MCF 10A (cell line): ENCODE results near the gene PCGF3. TPM values are rescaled to one million over a fixed set of nuclear protein-coding genes. Genes with fewer than 3 reads are reported as not detected.
"Not testable (repeated sequence)": the region's sequence is repeated elsewhere in the genome, so short reads cannot be mapped to it uniquely, and the experiment has no call there.

Experiments used
- BruUV-seq: library from RNA; stranded (reverse); fragments of 400-500 nt; replicated peaks from 2 replicates; lab custom pipeline; 2021; lab: Mats Ljungman, UMichigan
- CTCF ChIA-PET: fragments of 300-600 bp; sonication (Branson Sonifier 250); formaldehyde crosslinking; extraction: SDS; loops from one replicate; lab custom pipeline; 2021; ENCODE audit warnings: antibody characterized with exemption, inconsistent platforms; lab: Yijun Ruan, JAX
- POLR2A ChIA-PET: fragments of 300-600, 350-650 bp; sonication (Branson Sonifier 250); formaldehyde crosslinking; extraction: SDS; loops from one replicate; lab custom pipeline; 2020; ENCODE audit warnings: antibody characterized with exemption, inconsistent platforms; lab: Yijun Ruan, JAX
- DNase-seq: peaks from one replicate; pipeline ENCODE4 v3.0.0-alpha.2; 2018; ENCODE audit not compliant: unreplicated experiment
- H3K27ac Mint-ChIP-seq: one replicate; pipeline ENCODE4 v1.8.0; 2022; ENCODE audit warnings: mild to moderate bottlenecking, low read depth, mixed read lengths; ENCODE audit not compliant: unreplicated experiment
- H3K27me3 Mint-ChIP-seq: one replicate; pipeline ENCODE4 v1.8.0; 2022; ENCODE audit warnings: mixed read lengths; ENCODE audit not compliant: insufficient read depth, unreplicated experiment
- H3K36me3 Mint-ChIP-seq: one replicate; pipeline ENCODE4 v1.8.0; 2022; ENCODE audit warnings: mild to moderate bottlenecking, moderate library complexity, mixed read lengths; ENCODE audit not compliant: insufficient read depth, unreplicated experiment
- H3K4me1 Mint-ChIP-seq: one replicate; pipeline ENCODE4 v1.8.0; 2022; ENCODE audit warnings: mixed read lengths; ENCODE audit not compliant: insufficient read depth, unreplicated experiment
- H3K4me3 Mint-ChIP-seq: one replicate; pipeline ENCODE4 v1.8.0; 2022; ENCODE audit warnings: mild to moderate bottlenecking, moderate library complexity, mixed read lengths; ENCODE audit not compliant: unreplicated experiment
- H3K9me3 Mint-ChIP-seq: one replicate; pipeline ENCODE4 v1.8.0; 2022; ENCODE audit warnings: mixed read lengths; ENCODE audit not compliant: unreplicated experiment
- intact Hi-C: fragments of 100-400 bp; cut with micrococcal nuclease; formaldehyde crosslinking; loops from 2 replicates; pipeline ENCODE4 v1.14.1; 2022
- total RNA-seq: library from RNA; stranded (reverse); gene quantifications from 2 replicates; pipeline ENCODE4 v1.2.3, GENCODE V29; 2022
- TF ChIP-seq, protein P1 (sequence below): fragments of 200-600 bp; IDR thresholded peaks from one replicate; pipeline ENCODE4 v1.8.0; 2022; ENCODE audit warnings: antibody characterized with exemption, mild to moderate bottlenecking; ENCODE audit not compliant: unreplicated experiment

PCGF3 gene
- total RNA-seq, 1 experiment from 2014 or later: 26.5 TPM

DNA sequence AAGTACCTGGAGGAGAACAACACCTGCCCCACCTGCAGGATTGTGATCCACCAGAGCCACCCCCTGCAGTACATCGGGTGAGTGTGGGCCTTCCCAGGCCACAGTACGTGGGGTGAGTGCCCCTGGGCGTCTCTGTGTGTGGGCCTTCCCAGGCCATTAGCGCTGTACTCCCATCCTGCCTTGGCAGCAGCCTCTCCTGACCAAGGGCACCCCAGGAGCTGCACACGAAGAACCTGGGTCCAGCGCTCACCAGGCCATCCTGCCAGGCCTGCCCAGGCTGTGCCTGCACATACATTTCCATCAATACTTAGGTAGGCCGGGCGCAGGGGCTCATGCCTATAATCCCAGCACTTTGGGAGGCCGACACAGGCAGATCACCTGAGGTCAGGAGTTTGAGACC lies 29.3 kb downstream of the PCGF3 start:
- no TSS peak for BruUV-seq
- ChIA-PET CTCF (interaction anchor here (0.7 kb wide), 2 partner anchors 132 to 910 kb away, joined by 3 read pairs; no protein-coding TSS in a partner anchor), POLR2A (no interaction called here)
- Mint-ChIP-seq H3K36me3 (peaks cover 74% of the 10 kb centered on the region), H3K4me1 (no peaks in the 10 kb centered on the region), H3K9me3 (no peaks in the 10 kb centered on the region), H3K27me3 (no peaks in the 10 kb centered on the region), H3K27ac (no peak overlapping the region), H3K4me3 (no peak overlapping the region)
- intact Hi-C loops: no loop called here
- DNase-seq: no peak
- TF ChIP-seq, protein P1, sequence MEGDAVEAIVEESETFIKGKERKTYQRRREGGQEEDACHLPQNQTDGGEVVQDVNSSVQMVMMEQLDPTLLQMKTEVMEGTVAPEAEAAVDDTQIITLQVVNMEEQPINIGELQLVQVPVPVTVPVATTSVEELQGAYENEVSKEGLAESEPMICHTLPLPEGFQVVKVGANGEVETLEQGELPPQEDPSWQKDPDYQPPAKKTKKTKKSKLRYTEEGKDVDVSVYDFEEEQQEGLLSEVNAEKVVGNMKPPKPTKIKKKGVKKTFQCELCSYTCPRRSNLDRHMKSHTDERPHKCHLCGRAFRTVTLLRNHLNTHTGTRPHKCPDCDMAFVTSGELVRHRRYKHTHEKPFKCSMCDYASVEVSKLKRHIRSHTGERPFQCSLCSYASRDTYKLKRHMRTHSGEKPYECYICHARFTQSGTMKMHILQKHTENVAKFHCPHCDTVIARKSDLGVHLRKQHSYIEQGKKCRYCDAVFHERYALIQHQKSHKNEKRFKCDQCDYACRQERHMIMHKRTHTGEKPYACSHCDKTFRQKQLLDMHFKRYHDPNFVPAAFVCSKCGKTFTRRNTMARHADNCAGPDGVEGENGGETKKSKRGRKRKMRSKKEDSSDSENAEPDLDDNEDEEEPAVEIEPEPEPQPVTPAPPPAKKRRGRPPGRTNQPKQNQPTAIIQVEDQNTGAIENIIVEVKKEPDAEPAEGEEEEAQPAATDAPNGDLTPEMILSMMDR: no peak

DNA sequence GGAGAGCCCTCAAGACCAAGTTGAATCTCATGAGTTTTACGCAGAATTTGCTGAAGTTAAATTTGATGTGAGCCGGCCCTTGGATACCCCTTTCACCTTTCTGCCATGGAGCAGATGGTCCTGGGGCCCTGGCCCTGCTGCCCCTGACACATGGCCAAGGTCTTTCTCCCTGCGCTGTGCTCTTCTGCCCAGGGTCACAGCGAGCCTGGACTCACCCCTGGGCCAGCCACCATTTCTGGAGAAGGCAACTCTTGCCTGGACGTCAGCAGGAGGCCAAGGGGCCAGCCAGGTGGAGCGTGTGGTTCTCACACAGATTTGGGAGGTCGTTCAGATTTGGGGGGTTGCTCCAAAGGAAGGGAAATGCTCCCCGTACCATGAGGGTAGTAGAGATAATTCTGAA lies 30.0 kb downstream of the PCGF3 start:
- Mint-ChIP-seq H3K9me3 (no peaks in the 10 kb centered on the region), H3K4me1 (no peaks in the 10 kb centered on the region), H3K27ac (no peak overlapping the region), H3K27me3 (no peaks in the 10 kb centered on the region), H3K36me3 (peaks cover 75% of the 10 kb centered on the region), H3K4me3 (no peak overlapping the region)
- TF ChIP-seq, protein P1: no peak
- CTCF ChIA-PET: no interaction called here
- no TSS peak for BruUV-seq
- intact Hi-C loops: no loop called here
- POLR2A ChIA-PET: no interaction called here
- no peak for DNase-seq

DNA sequence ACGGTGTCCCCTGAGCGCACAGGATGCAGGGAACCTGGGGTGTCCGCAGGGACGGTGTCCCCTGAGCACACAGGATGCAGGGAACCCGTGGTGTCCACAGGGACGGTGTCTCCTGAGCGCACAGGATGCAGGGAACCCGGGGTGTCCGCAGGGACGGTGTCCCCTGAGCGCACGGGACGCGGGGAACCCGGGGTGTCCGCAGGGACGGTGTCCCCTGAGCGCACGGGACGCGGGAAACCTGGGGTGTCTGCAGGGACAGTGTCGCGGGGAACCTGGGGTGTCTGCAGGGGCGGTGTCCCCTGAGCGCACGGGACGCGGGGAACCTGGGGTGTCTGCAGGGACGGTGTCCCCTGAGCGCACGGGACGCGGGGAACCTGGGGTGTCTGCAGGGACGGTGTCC lies 30.9 kb downstream of the PCGF3 start:
- H3K4me1 Mint-ChIP-seq, H3K9me3 Mint-ChIP-seq, DNase-seq, BruUV-seq, intact Hi-C loops, H3K4me3 Mint-ChIP-seq, H3K27me3 Mint-ChIP-seq, H3K27ac Mint-ChIP-seq, POLR2A ChIA-PET: not testable (repeated sequence)
- peaks cover 77% of the 10 kb centered on the region for H3K36me3 Mint-ChIP-seq
- CTCF ChIA-PET: interaction anchor here (0.9 kb wide), 1 partner anchor 609 kb away, joined by 3 read pairs; no protein-coding TSS in a partner anchor

DNA sequence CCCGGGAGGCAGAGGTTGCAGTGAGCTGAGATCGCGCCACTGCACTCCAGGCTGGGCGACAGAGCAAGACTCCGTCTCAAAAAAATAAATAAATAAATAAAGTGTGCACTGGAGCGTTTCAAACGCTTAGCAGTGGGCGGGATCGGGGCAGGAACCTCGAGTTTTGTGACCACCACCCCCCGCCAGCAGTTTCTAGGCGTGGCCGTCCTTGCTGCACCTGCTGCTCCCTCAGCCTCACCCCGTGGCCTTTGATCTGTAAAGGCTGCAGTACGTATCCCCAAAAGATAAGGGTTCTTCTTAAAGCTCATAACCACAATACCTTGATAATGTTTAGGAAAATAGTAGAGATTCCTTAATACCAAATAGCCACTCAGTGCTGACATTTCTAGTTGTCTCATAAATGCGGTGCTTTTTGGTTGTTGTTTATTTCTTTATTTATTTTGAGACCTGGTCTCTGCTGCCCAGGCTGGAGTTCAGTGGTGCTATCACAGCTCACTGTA lies 33.2 kb downstream of the PCGF3 start:
- intact Hi-C loops: no loop called here
- ChIA-PET CTCF (interaction anchor here (0.6 to 1.3 kb wide), 2 partner anchors 10 to 185 kb away, joined by 3 to 5 read pairs; no protein-coding TSS in a partner anchor), POLR2A (no interaction called here)
- DNase-seq: no peak
- TF ChIP-seq, protein P1: no peak
- H3K4me1 Mint-ChIP-seq: peaks cover 3% of the 10 kb centered on the region
- no peaks in the 10 kb centered on the region for H3K27me3 Mint-ChIP-seq
- no peak overlapping the region for H3K27ac Mint-ChIP-seq
- no peaks in the 10 kb centered on the region for H3K9me3 Mint-ChIP-seq
- BruUV-seq: no TSS peak
- H3K4me3 Mint-ChIP-seq: no peak overlapping the region
- peaks cover 74% of the 10 kb centered on the region for H3K36me3 Mint-ChIP-seq
